Measurements from ENCODE around the gene RAB11B.

- peak in 4 of 6 experiments; percentile 52 to 58 (median 57) for TF ChIP-seq CTCF (IDR thresholded peaks at IDR 0.05)
- no peak for TF ChIP-seq POLR2A (IDR thresholded peaks at IDR 0.05)
Observed at GRCh38 chr19:8396563-8397203, 6.5 kb downstream of the RAB11B start.

Measured in Peyer's patch (tissue), 4 donors.